H4 (cell line): ENCODE results near the gene ZBTB18. TPM values are rescaled to one million over a fixed set of nuclear protein-coding genes. Genes with fewer than 3 reads are reported as not detected.

Source experiments
- total RNA-seq: library from RNA; depleted of rRNA; stranded (reverse); fragments of >200 nt; shearing (Covaris generic); gene quantifications from 2 replicates; pipeline ENCODE4 v1.2.3, GENCODE V29; 2014; rRNA removed

ZBTB18 gene
- total RNA-seq, 1 experiment from 2014 or later = 6.2 TPM

Other genes starting within 250 kb of the ZBTB18 start
- gene AKT3, start 201.0 kb upstream of the ZBTB18 start, total RNA-seq = 10.9 and 11.8 TPM in 2 replicates